Chondrocyte (in vitro differentiated cells): ENCODE data around the gene B3GAT2. TPM values are rescaled to one million over a fixed set of nuclear protein-coding genes. Genes with fewer than 3 reads are reported as not detected.

Experiments
- DNase-seq: peaks from one replicate; pipeline ENCODE4 v3.0.0; 2021; ENCODE audit warnings: mixed read lengths, low spot score
- H3K27ac Mint-ChIP-seq: one replicate; pipeline ENCODE4 v1.8.0; 2021; ENCODE audit warnings: mild to moderate bottlenecking, moderate library complexity, mixed read lengths; ENCODE audit not compliant: unreplicated experiment
- H3K27me3 Mint-ChIP-seq: 2 replicates; pipeline ENCODE4 v1.8.0; 2021; ENCODE audit warnings: low read depth, mixed read lengths
- H3K36me3 Mint-ChIP-seq: 2 replicates; pipeline ENCODE4 v1.8.0; 2021; ENCODE audit warnings: low read depth, mixed read lengths
- H3K4me1 Mint-ChIP-seq: 2 replicates; pipeline ENCODE4 v1.8.0; 2021; ENCODE audit warnings: low read depth, mild to moderate bottlenecking, mixed read lengths
- H3K4me3 Mint-ChIP-seq: one replicate; pipeline ENCODE4 v1.8.0; 2021; ENCODE audit warnings: mild to moderate bottlenecking, moderate library complexity, mixed read lengths; ENCODE audit not compliant: unreplicated experiment
- H3K9me3 Mint-ChIP-seq: 2 replicates; pipeline ENCODE4 v1.8.0; 2021; ENCODE audit warnings: low read depth, mixed read lengths
- total RNA-seq: library from RNA; stranded (reverse); gene quantifications from 3 replicates; pipeline ENCODE4 v1.2.1, GENCODE V29; 2021
- TF ChIP-seq, protein P1 (sequence below): fragments of 200-600 bp; sonication (generic); IDR thresholded peaks from 2 replicates; pipeline ENCODE4 v1.5.0; 2021; ENCODE audit warnings: antibody characterized with exemption, mild to moderate bottlenecking, moderate library complexity

Gene B3GAT2
- total RNA-seq, 1 donor from 2014 or later, result 0.02 TPM

DNA sequence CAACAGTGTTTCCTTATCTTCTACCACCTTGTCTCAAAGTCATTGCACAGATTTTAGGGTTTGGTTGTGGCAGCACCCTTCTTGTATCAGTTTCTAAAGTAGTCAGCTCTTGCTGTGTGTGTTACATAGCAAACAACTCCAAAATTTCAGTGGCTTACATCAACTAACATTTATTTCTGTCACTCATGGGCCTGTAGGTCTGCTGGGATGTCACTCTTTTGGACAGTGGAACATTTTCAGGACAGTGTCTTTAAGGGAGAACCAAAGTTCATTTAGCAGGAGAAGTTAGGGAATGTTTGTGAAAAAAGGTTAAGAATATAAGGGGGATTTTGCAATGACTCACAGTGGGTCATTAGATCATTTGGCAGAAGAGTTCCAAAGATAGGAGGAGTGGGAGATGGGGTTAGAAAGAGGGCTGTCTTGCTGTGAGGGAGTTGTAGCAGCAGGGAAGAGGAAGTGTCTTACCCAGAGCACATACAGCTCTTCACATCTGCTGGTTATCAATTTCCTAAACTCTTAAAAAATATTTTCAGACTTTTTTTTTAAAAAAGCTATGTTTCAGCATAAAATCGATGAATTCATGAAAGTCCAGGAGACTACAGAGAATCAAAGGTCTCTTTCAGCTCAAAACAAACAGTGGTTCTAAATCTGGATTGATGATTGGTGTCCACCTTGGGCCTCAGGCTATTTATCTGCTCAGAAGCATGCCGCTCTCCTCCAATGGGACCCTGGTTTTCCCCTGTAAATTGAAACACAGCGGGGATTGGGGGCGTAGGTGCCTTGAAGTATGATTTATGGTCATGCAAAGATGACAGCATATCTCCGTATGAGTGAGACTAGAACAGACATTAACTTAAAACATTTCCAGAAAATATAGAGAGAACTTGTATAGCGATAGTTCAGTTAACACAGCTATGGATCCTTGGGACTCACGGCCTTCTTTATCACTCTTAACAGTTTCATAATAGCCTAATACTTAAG lies 117.3 kb downstream of the B3GAT2 start:
- no peaks in the 10 kb centered on the region for H3K27me3 Mint-ChIP-seq
- no peak overlapping the region for H3K4me3 Mint-ChIP-seq
- DNase-seq, result no peak

DNA sequence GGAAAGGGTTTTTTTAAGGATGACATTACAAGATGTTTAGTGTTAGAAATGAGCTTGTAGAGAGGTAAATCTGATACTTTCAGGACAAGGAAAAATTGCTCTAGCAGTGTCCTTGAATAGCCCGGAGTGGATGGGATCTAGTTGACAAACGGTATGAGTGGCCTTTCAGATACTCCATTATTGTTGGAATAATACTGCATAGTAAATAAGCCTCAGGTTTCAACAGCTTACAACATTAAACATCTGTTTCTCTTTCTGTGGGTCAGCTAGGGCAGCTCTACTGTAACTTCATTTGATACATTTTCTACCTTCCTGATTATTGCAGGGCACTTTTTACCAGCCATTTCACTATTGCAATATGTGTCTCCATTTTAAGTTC lies 118.0 kb downstream of the B3GAT2 start:
- no peak overlapping the region for H3K27ac Mint-ChIP-seq
- H3K9me3 Mint-ChIP-seq, result no peaks in the 10 kb centered on the region

More for the DNA sequence above, 117.3 kb downstream of the B3GAT2 start:
- Mint-ChIP-seq H3K36me3 (peaks cover 4% of the 10 kb centered on the region), H3K9me3 (no peaks in the 10 kb centered on the region), H3K27ac (no peak overlapping the region), H3K4me1 (peaks cover 2% of the 10 kb centered on the region)
- TF ChIP-seq, protein P1, sequence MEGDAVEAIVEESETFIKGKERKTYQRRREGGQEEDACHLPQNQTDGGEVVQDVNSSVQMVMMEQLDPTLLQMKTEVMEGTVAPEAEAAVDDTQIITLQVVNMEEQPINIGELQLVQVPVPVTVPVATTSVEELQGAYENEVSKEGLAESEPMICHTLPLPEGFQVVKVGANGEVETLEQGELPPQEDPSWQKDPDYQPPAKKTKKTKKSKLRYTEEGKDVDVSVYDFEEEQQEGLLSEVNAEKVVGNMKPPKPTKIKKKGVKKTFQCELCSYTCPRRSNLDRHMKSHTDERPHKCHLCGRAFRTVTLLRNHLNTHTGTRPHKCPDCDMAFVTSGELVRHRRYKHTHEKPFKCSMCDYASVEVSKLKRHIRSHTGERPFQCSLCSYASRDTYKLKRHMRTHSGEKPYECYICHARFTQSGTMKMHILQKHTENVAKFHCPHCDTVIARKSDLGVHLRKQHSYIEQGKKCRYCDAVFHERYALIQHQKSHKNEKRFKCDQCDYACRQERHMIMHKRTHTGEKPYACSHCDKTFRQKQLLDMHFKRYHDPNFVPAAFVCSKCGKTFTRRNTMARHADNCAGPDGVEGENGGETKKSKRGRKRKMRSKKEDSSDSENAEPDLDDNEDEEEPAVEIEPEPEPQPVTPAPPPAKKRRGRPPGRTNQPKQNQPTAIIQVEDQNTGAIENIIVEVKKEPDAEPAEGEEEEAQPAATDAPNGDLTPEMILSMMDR, result no peak

DNA sequence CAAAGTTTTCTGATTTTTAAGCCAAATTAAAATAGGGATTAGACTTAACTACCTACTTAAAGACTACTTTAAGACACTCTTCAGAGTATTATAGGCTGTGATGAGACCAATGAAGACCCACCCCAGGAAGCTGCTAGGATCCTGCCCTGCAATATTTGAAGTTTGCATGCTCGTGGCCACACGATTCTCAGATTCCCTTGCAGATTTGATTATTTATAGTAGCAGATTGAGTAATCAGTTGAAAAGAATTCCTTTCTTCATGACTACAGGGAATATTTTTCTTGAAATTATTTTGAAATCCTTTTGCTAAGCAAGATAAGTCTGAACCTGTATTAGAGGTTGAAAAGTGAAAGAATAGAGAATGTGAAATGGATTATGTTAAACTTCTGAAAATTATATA lies 122.3 kb downstream of the B3GAT2 start:
- Mint-ChIP-seq H3K27me3 (no peaks in the 10 kb centered on the region), H3K4me1 (peaks cover 16% of the 10 kb centered on the region), H3K27ac (no peak overlapping the region), H3K4me3 (no peak overlapping the region), H3K9me3 (peaks cover 4% of the 10 kb centered on the region), H3K36me3 (peaks cover 7% of the 10 kb centered on the region)
- TF ChIP-seq, protein P1, result no peak
- DNase-seq, result no peak

More for the DNA sequence above, 118.0 kb downstream of the B3GAT2 start:
- Mint-ChIP-seq H3K36me3 (peaks cover 4% of the 10 kb centered on the region), H3K27me3 (no peaks in the 10 kb centered on the region), H3K4me3 (no peak overlapping the region), H3K4me1 (peaks cover 9% of the 10 kb centered on the region)
- TF ChIP-seq, protein P1, result no peak
- no peak for DNase-seq

DNA sequence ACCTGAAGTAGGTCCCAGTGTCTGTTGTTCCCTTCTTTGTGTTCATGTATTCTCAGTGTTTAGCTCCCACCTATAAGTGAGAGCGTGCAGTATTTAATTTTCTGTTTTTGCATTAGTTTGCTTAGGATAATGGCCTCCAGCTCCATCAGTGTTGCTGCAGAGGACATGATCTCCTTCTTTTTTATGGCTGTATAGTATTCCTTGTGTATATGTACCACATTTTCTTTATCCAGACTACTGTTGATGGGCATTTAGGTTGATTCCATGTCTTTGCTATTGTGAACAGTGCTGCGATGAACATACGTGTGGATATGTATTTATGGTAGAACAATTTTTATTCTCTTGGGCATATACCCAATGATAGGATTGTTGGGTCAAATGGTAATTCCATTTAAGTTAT lies 125.4 kb downstream of the B3GAT2 start:
- peaks cover 4% of the 10 kb centered on the region for H3K9me3 Mint-ChIP-seq
- no peaks in the 10 kb centered on the region for H3K27me3 Mint-ChIP-seq
- H3K4me3 Mint-ChIP-seq, result no peak overlapping the region
- H3K36me3 Mint-ChIP-seq, result peaks cover 3% of the 10 kb centered on the region
- peaks cover 16% of the 10 kb centered on the region for H3K4me1 Mint-ChIP-seq
- no peak overlapping the region for H3K27ac Mint-ChIP-seq
- TF ChIP-seq, protein P1, result no peak
- no peak for DNase-seq

DNA sequence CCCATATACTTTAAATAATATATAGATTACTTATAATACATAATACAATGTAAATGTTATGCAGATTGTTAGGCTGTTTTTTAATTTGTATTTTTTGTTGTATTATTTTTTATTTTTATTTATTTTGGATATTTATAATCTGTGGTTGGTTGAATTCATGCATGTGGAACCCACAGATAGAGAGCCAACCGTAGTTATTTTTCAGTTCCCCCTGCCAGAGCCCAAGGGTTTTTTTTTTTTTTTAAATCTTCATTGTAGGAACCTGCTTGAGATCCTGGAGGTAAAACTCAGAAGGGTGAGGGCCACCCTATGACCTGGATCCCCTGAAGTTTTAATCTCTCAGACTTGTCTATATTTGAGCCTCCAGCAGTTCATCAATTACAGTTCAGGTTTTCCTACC lies 133.2 kb downstream of the B3GAT2 start:
- peaks cover 3% of the 10 kb centered on the region for H3K36me3 Mint-ChIP-seq
- DNase-seq, result no peak
- peaks cover 5% of the 10 kb centered on the region for H3K9me3 Mint-ChIP-seq
- no peaks in the 10 kb centered on the region for H3K27me3 Mint-ChIP-seq
- no peak overlapping the region for H3K27ac Mint-ChIP-seq
- TF ChIP-seq, protein P1, result no peak
- H3K4me3 Mint-ChIP-seq, result no peak overlapping the region
- H3K4me1 Mint-ChIP-seq, result no peaks in the 10 kb centered on the region
